H1 (cell line): Measurements from ENCODE around the gene ARMC6.

Experiments
- EZH2 ChIP-seq: fragments of 200-600 bp; sonication (generic); IDR thresholded peaks from 2 replicates; pipeline ENCODE4 v1.7.1; 2012; ENCODE audit warnings: low read depth, mild to moderate bottlenecking, moderate library complexity, low read length, inconsistent platforms; ENCODE audit not compliant: severe bottlenecking
- KDM1A ChIP-seq: fragments of 200-600, 300-600 bp; sonication (generic); IDR thresholded peaks from 2 replicates; pipeline ENCODE4 v1.7.1; 2016; ENCODE audit warnings: mild to moderate bottlenecking, low read length, borderline replicate concordance
- POLR2A ChIP-seq, 2 experiments: IDR thresholded peaks; 1 replicate in 1 of 2; 2 replicates in 1 of 2; pipeline ENCODE4 v1.6.1; 2011; ENCODE audit warnings: low read depth in 2 of 2, low read length in 2 of 2, mild to moderate bottlenecking in 2 of 2; ENCODE audit errors: control extremely low read depth in 1 of 2
- RAD21 ChIP-seq, 2 experiments: IDR thresholded peaks in 1 of 2; conservative IDR thresholded peaks in 1 of 2; 2 replicates each; pipeline ENCODE4 v1.6.1; 2011; ENCODE audit warnings: low read depth in 2 of 2, low read length in 2 of 2, improper control_type of control experiment in 1 of 2, inconsistent platforms in 1 of 2, mild to moderate bottlenecking in 1 of 2, moderate library complexity in 1 of 2
- SP2 ChIP-seq: IDR thresholded peaks from 2 replicates; pipeline ENCODE4 v1.6.1; 2012; ENCODE audit warnings: mild to moderate bottlenecking, low read length, inconsistent platforms
- TBP ChIP-seq: IDR thresholded peaks from 2 replicates; pipeline ENCODE4 v1.6.1; 2011; ENCODE audit warnings: low read depth, low read length, improper control_type of control experiment

DNA sequence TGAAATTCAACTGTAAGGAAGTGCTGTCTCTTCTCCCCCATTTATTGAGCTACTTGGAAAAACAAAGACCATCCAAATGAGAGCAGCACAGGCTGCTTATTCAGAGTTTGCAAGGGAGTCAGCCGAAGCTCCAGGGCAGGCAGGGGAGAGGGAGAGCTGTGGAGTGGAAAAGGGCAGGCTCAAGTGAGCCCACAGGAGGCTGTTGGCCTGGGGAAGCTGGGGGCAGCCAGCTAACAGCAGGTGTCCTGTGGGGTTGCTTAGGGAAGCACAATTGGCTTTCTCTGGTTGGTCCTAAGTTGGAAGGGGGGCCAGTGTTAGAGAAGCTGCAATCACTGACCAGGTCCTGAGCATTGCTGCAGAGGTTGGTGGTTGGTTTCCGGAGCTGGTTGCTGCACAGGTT, 54.3 kb downstream of the ARMC6 start:
- TF ChIP-seq TBP (no peak), POLR2A (IDR thresholded peaks at IDR 0.05; ENCODE audit: control extremely low read depth in 1 of 2, low read depth in 2 of 2, low read length in 2 of 2) (no peak), RAD21 (IDR thresholded peaks at IDR 0.05 in 1 of 2, conservative IDR thresholded peaks at IDR 0.05 in 1 of 2; ENCODE audit: low read depth in 2 of 2, low read length in 2 of 2) (no peak), SP2 (no peak), KDM1A (no peak), EZH2 (no peak)
